GM13976 (cell line): ENCODE measurements around the gene HTRA1.

Experiments
- DNase-seq: peaks from one replicate; pipeline ENCODE4 v3.0.0; 2012; ENCODE audit warnings: low spot score
- CTCF ChIP-seq: IDR thresholded peaks from 2 replicates; pipeline ENCODE4 v1.5.1; 2012; ENCODE audit warnings: borderline replicate concordance, mild to moderate bottlenecking; ENCODE audit not compliant: insufficient read depth; ENCODE audit errors: extremely low read depth, missing control alignments, control extremely low read depth
- in situ Hi-C: fragments of 300-500 bp; cut with MboI; formaldehyde crosslinking; loops from one replicate; pipeline ENCODE4 v1.12.0; 2022; ENCODE audit warnings: low sequenced_read_pairs, mixed read lengths, inconsistent platforms; ENCODE audit not compliant: unreplicated experiment

Gene HTRA1

GRCh38 chr10:122561212-122561611 lies 99.9 kb downstream of the HTRA1 start:
- TF ChIP-seq CTCF = no peak
- in situ Hi-C loops = loop anchor here (25.0 kb wide), 1 partner anchor 274 kb away; no protein-coding TSS in a partner anchor
- no peak for DNase-seq

GRCh38 chr10:122561792-122562191 lies 100.4 kb downstream of the HTRA1 start:
- TF ChIP-seq CTCF = no peak
- in situ Hi-C loops = loop anchor here (25.0 kb wide), 1 partner anchor 274 kb away; no protein-coding TSS in a partner anchor
- no peak for DNase-seq
